Lung (tissue), 12 donors: ENCODE measurements around the gene FADS1. TPM values are rescaled to one million over a fixed set of nuclear protein-coding genes. Genes with fewer than 3 reads are reported as not detected.

Source experiments
- ATAC-seq: fragments of 200-7000 bp; cut with Tn5 transposase; one replicate; pipeline ENCODE4 v1.9.1; 2020; ENCODE audit warnings: moderate number of reproducible peaks; ENCODE audit not compliant: insufficient read depth, low FRiP score
- DNase-seq, 3 donors: peaks; one replicate each; pipeline ENCODE4 v3.0.0-alpha.2; 2013 to 2017
- H3K27ac ChIP-seq, 2 donors: one replicate each; pipeline ENCODE4 v1.5.1; 2013; ENCODE audit warnings: mild to moderate bottlenecking in 2 of 2, moderate library complexity in 2 of 2, control low read depth in 1 of 2, inconsistent platforms in 1 of 2, low read depth in 1 of 2, low read length in 1 of 2
- H3K27me3 ChIP-seq, 3 donors: one replicate each; pipeline ENCODE4 v1.5.1; 2013; ENCODE audit warnings: low read length in 2 of 3; ENCODE audit not compliant: control insufficient read depth in 3 of 3, insufficient read depth in 3 of 3
- H3K36me3 ChIP-seq, 4 donors: one replicate each; pipeline ENCODE4 v1.5.1; 2013; ENCODE audit warnings: low read length in 4 of 4, mild to moderate bottlenecking in 1 of 4, moderate library complexity in 1 of 4; ENCODE audit not compliant: control insufficient read depth in 4 of 4, insufficient read depth in 4 of 4
- H3K4me1 ChIP-seq, 5 donors: one replicate each; pipeline ENCODE4 v1.5.1; 2013; ENCODE audit warnings: low read length in 5 of 5, mild to moderate bottlenecking in 2 of 5, moderate library complexity in 1 of 5; ENCODE audit not compliant: control insufficient read depth in 5 of 5, insufficient read depth in 5 of 5
- H3K4me3 ChIP-seq: one replicate; pipeline ENCODE4 v1.5.1; 2013; ENCODE audit warnings: mild to moderate bottlenecking, control low read depth, moderate library complexity
- H3K9ac ChIP-seq, 2 donors: one replicate each; pipeline ENCODE4 v1.5.1; 2013; ENCODE audit warnings: low read length in 2 of 2, control low read depth in 1 of 2; ENCODE audit not compliant: insufficient read depth in 1 of 2
- H3K9me3 ChIP-seq, 4 donors: one replicate each; pipeline ENCODE4 v1.5.1; 2013; ENCODE audit warnings: low read length in 3 of 4, mild to moderate bottlenecking in 1 of 4, moderate library complexity in 1 of 4; ENCODE audit not compliant: control insufficient read depth in 4 of 4, insufficient read depth in 3 of 4
- CTCF ChIP-seq: IDR thresholded peaks from 2 replicates; pipeline ENCODE4 v1.5.1; 2012; ENCODE audit warnings: mild to moderate bottlenecking; ENCODE audit errors: control extremely low read depth, extremely low read depth
- WGBS, 2 donors: extraction: QIAGEN DNeasy Blood & Tissue Kit; methylation state at CpG; one replicate each; pipeline ENCODE4 v1.1.7; 2013; 5-methylcytosine and 5-hydroxymethylcytosine counted together
- polyA plus RNA-seq, 2 donors: library from polyadenylated mRNA; stranded (reverse); fragments of 200-250 nt; gene quantifications; one replicate each; pipeline ENCODE4 v1.2.1, GENCODE V29; 2013
- total RNA-seq, 2 donors: library from RNA; depleted of rRNA in 1 of 2; stranded (reverse); fragments of >200 nt in 1 of 2; gene quantifications; one replicate each; pipeline ENCODE4 v1.2.1, GENCODE V29; 2014 to 2021
- donor health status: control.
- donor health status: control.
- donor health status: Bipolar disorder and iron deficiency.
- donor health status: healthy.
- donor health status: DM: yes; HTN: yes; CAD: no.

The FADS1 gene
- total and polyA plus RNA-seq, 4 donors: 35.1 to 102 (median 45.0) TPM

- Histone ChIP-seq H3K4me3 (no peak overlapping the region), H3K27me3 (no peaks in the 10 kb centered on the region), H3K9me3 (no peaks in the 10 kb centered on the region), H3K9ac (peak overlapping the region in 1 of 2 donors; percentile 16), H3K4me1 (peaks cover 0 to 36% (median 10%) of the 10 kb centered on the region in 5 donors), H3K27ac (peak overlapping the region in 1 of 2 donors; percentile 52), H3K36me3 (no peaks in the 10 kb centered on the region)
- ATAC-seq (no peak), DNase-seq (no peak)
- 66 to 74% methylated on average over 11 of the region's 11 CpGs for WGBS, 2 donors
- TF ChIP-seq CTCF: no peak
Observed at GRCh38 chr11:61768376-61769076, 48.3 kb downstream of the FADS1 start.

- Histone ChIP-seq H3K4me3 (no peak overlapping the region), H3K9ac (no peak overlapping the region), H3K36me3 (no peaks in the 10 kb centered on the region), H3K27me3 (no peaks in the 10 kb centered on the region), H3K27ac (peak overlapping the region in 1 of 2 donors; percentile 26), H3K4me1 (peaks cover 0 to 31% (median 2%) of the 10 kb centered on the region in 5 donors), H3K9me3 (no peaks in the 10 kb centered on the region)
- 69 to 79% methylated on average over 13 of the region's 13 CpGs for WGBS, 2 donors
- no peak for TF ChIP-seq CTCF
- peak in 2 of 3 donors; percentile 42 to 47 for DNase-seq
- ATAC-seq: peak; percentile 8
Observed at GRCh38 chr11:61766353-61766841, 50.4 kb downstream of the FADS1 start.

- Histone ChIP-seq H3K9ac (no peak overlapping the region), H3K27me3 (no peaks in the 10 kb centered on the region), H3K4me3 (no peak overlapping the region), H3K27ac (no peak overlapping the region), H3K4me1 (peaks cover 0 to 31% (median 2%) of the 10 kb centered on the region in 5 donors), H3K9me3 (no peaks in the 10 kb centered on the region), H3K36me3 (no peaks in the 10 kb centered on the region)
- no peak for ATAC-seq
- no peak for DNase-seq
- TF ChIP-seq CTCF: no peak
- WGBS, 2 donors: 87 to 94% methylated on average over 25 to 26 of the region's 26 CpGs
Observed at GRCh38 chr11:61765550-61766253, 51.1 kb downstream of the FADS1 start.
